GM18858 (cell line): ENCODE results near the gene CALHM1.

Source experiments
- ATAC-seq: cut with Tn5 transposase; IDR thresholded peaks from one replicate; pipeline ENCODE4 v1.9.1; 2021; ENCODE audit not compliant: unreplicated experiment

The CALHM1 gene

DNA sequence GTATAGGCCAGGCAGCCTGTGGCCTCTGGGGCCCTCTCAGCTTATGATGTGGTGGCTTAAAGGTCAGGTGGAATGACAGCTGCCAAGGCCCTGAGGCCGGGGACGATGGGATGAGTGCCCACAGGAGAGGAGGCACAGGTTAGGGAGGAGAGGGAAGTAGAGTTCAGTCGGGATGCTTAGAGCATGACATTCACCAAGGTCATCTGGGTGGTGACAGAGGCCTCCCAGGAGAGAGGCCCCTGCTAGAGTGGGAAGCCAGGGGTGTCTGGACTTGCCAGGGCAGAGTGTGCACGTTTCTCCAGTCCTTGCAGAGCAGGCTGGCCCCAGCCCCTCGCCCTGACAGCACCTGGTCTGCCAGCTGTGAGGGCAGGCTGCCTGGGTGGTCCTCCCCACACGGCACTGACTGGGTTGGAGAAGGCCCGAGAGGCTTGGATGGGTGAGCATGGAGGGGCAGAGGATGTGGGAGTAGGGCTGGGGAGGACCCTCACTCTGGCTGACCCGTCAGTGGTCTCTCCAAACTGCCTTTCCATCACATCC lies 1.5 kb downstream of the CALHM1 start:
- no peak for ATAC-seq

DNA sequence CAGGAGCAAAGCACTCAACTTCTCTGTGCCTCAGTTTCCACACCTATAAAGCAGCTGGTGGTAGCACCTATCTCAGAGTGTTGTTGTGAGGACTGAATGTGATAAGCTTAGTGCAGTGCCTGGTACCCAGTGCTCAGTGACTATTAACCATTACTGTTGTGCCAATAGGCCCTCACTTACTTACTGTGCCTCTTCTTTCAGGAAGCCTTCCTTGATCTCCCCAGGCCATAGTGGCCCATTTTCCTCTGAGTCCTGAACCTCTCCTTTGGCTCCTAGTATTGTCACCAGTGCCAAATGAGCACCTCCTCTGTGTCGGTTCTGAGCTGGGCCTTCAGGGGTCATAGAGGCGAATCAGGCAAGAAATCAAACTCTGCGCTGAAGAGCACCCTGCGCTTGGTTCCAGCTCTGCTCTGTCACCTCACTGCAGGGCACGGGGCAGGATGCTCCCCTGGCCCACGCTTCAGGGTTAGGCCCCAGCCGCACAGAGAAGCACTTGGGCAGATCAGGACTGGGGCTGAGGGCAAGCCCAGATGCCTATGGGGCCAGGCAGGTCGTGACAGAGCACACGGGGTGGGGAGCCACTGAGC lies 2.5 kb downstream of the CALHM1 start:
- ATAC-seq = no peak

DNA sequence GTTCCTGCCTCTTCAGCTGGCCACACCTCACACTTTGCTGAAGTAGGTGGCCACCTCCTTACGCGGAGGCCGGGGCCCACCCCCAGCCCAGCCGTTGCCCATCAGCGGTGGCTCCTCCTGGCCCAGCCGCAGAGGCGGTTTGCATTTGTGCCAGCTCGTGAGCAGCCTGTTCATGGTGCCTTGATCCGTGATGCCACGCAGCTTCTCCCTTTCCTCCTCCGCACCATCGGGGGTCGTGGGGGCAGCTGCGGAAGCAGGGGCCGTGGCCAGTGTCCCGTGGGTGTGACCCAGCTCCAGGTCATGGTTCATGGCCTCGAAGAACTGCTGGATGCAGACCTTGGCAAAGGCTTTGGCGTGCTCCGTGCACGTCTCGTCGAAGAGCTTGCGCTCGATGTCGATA lies 3.5 kb downstream of the CALHM1 start:
- no peak for ATAC-seq

DNA sequence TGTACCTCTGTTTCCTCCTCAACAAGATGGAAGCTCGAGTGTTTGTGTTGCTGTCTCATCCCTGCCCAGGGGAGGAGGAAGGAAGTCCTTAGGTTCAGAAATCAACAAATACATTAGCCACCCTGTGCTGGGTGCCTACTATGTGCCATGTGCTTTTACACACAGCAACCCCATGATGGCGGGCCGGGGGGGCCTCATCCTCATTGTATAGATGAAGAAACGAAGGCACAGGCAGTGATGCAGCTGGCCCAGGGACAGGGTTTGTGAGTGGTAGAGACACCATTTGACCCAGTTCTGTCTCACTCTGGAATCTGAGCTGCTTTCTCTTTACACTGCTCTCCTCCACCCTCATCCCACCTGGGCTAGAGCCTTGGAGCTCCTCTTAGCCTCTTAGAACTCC lies 4.7 kb downstream of the CALHM1 start:
- no peak for ATAC-seq

DNA sequence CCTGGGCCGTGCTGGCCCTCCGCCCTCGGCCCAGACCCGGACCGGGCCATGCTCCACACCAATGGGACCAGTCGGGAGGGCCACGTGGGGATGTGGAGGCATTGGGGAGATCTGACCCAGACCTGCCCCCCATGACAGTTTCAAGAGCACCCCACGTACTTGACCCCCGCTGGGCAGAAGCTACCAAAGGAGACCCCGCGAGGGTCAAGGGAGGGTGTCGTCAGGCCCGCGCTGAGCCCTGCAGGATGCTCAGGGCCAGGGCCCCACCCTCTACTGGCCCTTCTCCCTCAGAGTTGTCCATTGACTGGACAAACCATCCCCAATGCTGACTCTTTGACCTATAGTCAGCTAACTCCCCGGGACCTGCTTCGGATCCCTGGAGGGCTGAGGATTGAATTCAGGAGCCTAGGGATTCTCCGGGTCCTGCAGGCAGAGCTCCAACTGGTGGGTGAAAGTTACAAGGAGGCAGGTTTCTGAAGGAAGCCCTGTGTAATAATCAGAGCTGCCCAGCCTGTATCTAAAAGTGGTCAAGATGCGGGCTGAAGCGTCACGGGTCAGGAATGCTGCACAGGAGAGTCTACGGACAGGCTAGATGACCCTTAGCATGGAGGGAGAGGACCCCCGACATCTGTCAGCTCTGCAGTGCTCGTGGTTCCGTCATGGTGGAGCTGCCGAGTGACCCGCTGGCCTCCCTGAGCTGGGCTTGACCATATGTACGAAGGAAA lies 6.0 kb downstream of the CALHM1 start:
- ATAC-seq = no peak

DNA sequence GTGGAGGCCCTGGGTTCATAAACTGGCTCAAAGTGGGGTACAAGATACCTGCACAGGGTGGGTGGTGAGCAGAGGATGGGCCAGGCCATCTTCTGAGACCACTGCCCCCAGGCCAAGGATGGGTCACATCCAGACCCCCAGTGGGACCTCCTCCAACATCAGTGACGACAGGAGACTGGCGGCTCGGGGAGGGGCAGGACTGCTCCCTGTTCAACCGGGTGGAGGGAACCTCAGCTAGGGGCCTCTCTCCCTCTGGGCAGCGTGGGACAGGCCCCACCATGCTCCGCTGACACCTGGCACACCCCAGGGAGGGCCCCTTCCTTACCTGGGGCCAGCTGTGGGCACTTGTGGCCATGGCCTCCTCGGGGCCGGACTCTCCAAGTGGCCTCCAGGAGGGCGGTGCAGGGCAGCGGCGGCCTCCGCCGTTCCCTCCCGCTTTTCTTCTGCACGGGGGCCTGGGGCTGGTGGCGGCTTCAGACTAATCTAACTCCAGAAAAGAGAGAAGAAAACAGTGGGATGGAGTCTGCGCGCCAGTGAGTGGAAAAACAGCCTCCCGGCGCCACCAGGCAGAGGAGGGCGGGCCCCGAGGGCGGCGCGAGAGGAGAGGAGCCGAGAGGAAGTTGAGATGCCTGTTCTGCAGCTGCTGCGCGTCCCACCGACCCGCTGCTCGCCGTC lies 6.7 kb downstream of the CALHM1 start, which contains the start of gene CALHM2:
TSS of gene CALHM2 (minus strand) at position 540 of the 675 bp plus-strand sequence. CDS start 2,429 bp downstream, outside the sequence.
- ATAC-seq = no peak

DNA sequence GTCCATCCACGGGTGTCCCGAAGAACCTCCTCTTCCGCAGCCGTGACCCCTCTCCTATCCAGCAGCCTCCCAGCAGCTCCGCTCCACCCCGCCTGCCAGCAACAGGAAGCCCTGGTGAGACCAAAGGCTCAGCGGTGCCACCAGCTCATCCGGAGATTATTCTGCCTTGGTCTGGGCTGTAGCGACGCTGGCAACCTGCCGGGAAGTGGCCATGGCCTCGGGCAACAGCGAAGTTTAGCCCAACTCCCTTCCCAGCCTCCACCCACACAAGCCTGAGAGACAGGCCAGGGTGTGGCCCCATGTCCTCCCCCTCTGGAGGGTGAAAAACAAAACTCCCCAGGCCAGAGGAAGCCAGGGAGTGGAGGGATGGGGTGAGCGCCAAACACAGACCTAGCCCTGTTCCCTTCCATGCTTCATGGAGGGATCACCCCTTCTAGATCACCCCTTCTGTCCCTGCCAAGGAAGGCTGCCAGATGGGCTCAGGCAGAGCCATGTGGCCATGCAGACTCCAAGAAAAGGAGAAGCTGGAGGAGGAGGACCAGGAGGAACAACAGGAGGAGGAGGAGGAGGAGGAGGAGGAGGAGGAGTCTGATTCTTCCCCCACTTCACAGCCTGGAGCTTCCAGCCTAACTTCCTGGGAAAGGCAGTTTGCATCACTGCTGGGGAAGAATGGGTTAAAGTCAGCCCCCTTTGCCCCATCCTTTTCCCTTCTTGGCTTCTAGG lies 7.4 kb downstream of the CALHM1 start:
- ATAC-seq = no peak

DNA sequence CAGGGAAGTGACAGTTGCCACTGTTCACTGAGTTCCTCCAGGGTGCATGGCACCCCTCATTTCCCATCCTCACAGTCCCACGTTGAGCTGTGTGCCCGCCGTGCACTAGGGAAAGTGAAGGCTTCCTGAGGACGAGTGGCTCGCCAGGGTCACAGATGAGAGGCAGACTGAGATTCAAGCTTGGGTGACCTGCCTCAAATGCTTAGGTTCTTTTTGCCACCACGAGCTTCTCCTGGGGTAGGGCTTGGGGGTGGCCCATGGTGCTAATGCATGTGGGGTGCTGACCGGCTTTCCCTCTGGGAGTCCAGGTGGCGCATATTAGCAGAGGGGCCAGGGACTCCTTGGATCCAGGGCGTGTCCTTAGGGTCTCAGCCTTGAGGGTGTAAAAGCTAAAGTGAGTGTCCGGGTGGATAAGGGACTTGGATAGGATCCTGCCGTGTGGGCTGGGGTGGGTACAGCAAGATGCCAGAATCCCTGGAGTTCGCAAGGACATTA lies 8.5 kb downstream of the CALHM1 start:
- no peak for ATAC-seq

DNA sequence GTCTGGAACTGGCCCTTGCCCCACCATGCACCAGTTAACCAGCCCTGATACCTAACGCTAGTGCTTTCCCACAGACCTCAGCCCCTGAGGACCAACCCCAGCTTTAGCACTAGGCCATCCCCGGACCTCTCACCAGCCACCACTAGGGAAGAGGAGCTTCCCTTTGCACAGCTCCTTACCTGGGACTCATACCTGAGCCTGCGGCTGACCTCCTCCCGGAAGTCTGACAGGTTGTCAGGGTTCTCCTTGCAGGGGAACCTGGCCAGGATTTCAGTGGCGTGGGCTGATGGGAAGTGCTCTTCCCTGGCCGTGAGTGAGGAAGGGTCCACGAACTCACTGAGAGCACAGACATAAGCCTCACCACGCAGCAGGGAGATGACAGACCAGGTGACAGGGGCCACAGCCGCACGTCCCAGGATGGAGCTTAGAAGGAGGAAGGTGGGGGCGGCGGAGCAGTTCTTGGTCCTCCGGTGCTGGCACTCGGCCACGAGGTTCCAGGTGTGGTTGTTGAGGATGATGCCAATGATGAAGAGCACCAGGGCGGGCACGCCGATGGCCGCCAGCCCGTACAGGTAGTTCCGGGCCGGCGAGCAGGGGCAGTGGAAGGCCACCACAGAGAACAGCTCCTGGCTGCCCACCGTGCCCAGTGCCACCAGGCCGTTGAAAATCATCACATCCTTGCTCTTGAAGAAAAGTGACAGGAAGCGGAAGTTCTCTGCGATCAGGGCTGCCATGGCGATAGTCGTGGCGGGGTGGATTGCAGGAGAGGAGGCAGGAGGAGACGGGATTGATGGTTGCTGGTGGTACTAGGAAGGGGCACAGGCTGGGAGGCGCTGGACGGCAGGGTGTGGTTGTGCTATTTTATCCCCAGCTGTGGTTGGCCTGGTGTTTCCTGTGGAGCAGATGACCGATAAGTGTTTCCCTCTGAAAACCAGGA lies 9.2 kb downstream of the CALHM1 start:
- ATAC-seq = no peak

DNA sequence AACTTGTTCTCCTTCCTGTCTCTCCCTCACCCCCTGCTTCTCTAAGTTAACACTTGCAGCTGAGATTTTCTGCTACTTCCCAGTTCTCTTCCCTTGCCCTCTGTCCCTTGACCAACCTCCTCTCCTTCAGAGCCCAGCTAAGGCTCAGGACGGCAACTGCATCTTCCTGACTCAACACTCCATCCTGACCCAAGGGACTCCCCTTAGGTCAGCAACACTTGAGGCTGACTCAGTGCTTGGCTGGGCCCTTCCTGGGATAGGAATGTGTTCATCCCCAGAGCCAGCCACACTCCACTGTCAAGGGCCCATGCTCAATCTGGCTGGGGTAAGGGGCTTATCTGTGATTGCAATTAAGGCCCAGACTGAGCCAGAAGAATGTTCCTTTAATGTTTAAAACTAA lies 10.0 kb downstream of the CALHM1 start:
- no peak for ATAC-seq

DNA sequence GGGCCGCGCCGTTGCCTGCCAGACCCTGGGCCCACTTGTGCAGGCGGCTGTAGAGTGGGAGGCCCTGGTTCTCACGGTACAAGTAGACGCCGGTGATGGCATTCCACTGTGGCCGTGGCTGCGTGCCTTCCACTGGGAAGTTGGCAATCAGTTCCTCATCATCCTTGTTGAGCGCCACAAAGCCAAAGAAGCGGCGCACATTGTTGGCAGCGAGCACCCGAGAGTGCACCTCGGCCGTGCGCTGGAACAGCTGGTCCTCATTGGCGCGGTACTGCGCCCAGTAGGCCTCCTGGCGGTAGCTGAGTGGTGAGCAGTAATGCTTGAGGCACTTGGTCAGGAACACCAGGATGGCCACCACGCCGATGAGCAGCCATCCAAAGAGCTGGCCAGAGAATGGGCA lies 11.5 kb downstream of the CALHM1 start:
- ATAC-seq = no peak

DNA sequence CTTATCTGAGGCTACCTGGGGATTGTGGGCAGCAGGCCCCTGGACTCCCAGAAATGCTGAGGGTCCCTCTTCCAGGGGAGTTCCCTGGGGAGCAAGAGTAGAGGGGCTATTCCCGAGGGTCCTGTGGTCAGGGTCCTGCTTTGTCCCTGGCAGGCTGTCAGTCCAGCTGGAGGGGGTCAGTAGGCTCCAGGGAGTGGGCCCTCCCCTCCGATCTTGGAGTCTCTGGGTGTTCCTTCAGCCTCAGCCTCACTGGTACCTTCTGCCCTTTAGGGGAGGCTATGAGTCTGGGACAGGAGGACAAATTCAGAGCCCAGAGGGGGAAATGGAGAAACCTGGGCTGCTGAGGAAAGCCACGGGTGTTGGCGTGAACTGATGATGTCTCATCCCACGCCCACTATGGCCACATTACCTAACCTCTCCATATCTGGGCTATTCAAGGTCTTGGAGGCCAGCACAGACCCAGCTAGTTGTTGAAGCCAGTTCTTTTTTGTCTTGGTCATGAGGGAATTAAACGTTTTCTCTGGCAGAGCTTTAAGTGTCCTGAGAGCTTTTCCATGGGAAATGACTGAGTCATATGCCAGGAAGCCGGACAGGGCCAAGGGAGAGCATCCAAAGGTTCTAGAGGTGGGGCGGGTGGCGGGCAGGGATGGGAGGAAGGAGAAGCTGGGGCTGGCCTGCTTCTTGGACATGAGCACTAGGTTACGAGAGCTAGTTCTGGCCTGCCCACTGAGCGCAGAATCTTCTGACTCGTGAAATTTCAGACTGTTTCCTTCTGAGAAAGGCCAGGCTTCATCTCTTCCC lies 12.7 kb downstream of the CALHM1 start:
- no peak for ATAC-seq

DNA sequence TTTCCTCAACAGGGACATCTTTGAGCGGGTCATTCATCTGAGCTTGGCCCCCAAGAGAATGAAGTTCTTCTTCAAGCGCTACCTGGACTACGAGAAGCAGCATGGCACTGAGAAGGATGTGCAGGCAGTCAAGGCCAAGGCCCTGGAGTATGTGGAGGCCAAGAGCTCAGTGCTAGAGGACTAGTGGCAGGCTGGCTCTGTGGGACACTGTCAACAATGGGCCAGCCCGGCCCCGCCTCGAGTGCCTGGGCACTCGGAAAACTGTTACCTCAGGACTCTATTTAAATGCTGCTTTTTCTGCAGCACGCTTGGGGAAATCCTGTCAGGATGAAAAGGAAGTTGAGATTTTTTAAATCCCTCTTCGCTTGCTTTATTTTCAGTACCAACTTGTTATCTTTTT lies 13.3 kb downstream of the CALHM1 start:
- no peak for ATAC-seq

DNA sequence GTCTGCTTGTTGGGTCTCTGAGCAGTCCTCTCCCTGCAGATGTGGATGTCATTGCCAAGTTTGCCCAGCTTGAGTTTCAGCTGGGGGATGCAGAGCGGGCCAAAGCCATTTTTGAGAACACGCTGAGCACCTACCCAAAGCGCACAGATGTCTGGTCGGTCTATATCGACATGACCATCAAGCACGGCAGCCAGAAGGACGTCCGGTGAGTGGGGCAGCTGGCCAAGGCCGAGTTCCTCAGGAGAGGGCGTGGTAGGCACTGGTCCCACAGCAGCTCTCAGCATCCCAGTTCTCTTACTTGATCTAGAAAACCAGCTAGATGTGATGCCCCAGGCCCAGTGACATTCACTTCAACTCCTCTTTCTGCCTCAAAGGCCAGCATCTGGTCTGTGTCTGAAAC lies 14.2 kb downstream of the CALHM1 start:
- ATAC-seq = no peak

DNA sequence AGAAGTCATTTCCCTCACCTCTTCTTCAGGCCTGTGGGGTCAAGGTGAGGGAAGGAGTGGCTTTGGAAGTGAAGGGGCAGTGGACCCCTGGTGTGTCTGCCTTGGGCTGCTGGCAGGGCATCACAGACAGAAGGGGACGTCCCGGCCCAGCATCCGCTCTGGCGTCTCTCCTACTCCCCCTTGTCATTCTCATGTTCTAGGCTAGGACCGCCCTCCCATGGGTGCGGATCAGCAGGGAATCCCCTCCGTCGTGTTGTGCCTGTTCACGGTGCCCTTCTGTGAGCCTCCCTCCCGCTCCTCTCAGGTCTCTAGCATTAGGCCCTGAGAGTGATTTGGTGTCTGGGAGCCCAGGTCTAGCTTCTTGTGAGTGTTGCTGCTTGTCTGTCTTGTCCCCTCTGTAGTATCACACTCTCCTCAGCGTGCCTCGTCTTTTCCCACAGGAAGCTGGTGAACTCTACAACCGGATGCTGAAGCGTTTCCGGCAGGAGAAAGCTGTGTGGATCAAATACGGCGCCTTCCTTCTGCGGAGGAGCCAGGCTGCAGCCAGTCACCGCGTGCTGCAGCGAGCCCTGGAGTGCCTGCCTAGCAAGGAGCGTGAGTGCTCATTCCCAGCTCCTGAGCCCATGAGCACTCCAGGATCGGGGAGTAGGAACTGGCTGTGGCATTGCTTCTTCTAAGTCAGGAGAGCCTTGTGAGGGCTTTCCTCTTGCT lies 15.1 kb downstream of the CALHM1 start:
- no peak for ATAC-seq

DNA sequence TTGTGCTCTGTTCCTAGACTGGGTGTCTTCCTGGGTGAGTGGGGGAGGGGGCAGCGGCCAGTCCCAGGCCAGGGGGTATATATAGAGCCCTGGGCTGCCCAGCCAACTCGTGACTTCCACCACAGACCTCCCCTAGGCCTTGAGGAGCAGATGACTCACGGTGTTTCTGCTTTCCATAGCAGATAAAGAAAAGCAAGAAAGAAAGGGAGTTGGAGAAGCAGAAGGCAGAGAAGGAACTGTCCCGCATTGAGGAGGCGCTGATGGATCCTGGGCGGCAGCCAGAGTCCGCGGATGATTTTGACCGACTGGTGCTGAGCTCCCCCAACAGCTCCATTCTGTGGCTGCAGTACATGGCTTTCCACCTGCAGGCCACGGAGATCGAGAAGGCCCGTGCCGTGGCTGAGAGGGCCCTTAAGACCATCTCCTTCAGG lies 16.7 kb downstream of the CALHM1 start:
- no peak for ATAC-seq

DNA sequence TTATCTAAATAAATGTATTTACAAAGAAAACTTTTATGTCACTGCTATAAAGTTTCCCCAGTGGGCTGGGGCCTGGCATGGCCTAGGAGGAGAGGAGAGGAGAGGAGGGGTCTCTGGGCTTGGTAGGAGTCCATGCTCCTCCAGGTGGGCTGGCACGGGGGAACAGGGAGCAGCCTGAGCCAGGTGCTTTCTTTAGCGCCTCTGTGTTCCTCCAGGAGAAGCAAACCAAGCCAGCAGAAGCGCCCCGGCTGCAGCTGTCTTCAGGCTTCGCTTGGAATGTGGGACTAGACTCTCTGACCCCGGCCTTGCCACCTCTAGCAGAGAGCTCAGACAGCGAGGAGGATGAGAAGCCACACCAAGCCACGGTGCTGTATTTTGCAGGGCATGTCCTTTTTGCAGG lies 17.1 kb downstream of the CALHM1 start:
- ATAC-seq = no peak

DNA sequence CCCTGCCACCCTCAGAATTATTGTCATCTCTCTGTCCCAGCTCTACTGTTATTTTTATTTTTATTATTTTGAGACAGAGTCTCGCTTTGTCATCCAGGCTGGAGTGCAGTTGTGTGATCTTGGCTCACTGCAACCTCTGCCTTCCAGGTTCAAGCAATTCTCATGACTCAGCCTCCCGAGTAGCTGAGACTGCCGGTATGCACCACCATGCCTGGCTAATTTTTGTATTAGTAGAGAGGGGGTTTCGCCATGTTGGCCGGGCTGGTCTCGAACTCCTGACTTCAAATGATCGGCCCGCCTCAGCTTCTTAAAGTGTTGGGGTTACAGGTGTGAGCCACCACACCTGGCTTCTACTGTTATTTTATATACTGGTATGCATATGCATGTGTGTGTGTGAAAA lies 17.5 kb downstream of the CALHM1 start:
- no peak for ATAC-seq

DNA sequence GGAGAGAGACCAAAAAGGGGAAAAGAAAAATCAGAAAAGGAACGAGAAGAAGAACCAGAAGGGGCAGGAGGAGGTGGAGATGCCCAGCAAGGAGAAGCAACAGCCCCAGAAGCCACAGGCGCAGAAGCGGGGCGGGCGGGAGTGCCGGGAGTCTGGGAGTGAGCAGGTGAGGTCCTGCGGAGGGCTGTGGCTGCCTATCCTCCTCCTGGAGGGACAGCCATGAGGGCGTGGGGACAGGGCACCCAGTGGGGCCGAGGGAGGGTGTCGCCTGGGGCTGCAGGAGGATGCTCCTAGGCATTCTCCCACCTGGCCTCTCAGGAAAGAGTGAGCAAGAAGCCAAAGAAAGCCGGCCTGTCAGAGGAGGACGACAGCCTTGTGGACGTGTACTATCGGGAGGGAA lies 18.3 kb downstream of the CALHM1 start:
- no peak for ATAC-seq
